IMR-90 (cell line): Measurements from ENCODE around the gene DRC7. TPM values are rescaled to one million over a fixed set of nuclear protein-coding genes. Genes with fewer than 3 reads are reported as not detected.

Experiments used
- ATAC-seq: fragments of 200-7000 bp; cut with Tn5 transposase; 2 replicates; pipeline ENCODE4 v1.9.1; 2020; ENCODE audit warnings: low read depth, mild to moderate bottlenecking, moderate library complexity
- BruUV-seq: library from RNA; stranded (reverse); fragments of 400-500 nt; replicated peaks from 2 replicates; lab custom pipeline; 2021; lab: Mats Ljungman, UMichigan
- CTCF ChIA-PET: fragments of 300-600 bp; formaldehyde crosslinking; extraction: SDS; loops from one replicate; lab custom pipeline; 2021; ENCODE audit warnings: antibody characterized with exemption; lab: Yijun Ruan, JAX
- POLR2A ChIA-PET: fragments of 300-600 bp; sonication (Branson Sonifier 250); formaldehyde crosslinking; loops from one replicate; lab custom pipeline; 2022; ENCODE audit warnings: antibody characterized with exemption; ENCODE audit not compliant: unreplicated experiment; lab: Charles Lee
- DNase-seq: peaks from one replicate; pipeline ENCODE4 v3.0.0; 2013
- H2AFZ ChIP-seq: replicated peaks from 2 replicates; pipeline ENCODE3; 2013; ENCODE audit warnings: low read length, mild to moderate bottlenecking; ENCODE audit not compliant: poor library complexity
- H2AK5ac ChIP-seq: 2 replicates; pipeline ENCODE4 v1.6.1; 2013; ENCODE audit warnings: low read depth, low read length, inconsistent platforms
- H2AK9ac ChIP-seq: replicated peaks from 2 replicates; pipeline ENCODE3; 2013; ENCODE audit warnings: mild to moderate bottlenecking, low read depth, low read length, moderate library complexity; ENCODE audit not compliant: poor library complexity
- H2BK120ac ChIP-seq: 2 replicates; pipeline ENCODE4 v1.6.1; 2013; ENCODE audit warnings: low read depth, low read length, inconsistent platforms
- H2BK15ac ChIP-seq: 3 replicates; pipeline ENCODE4 v1.6.1; 2013; ENCODE audit warnings: low read depth, low read length, inconsistent platforms
- H2BK20ac ChIP-seq: 2 replicates; pipeline ENCODE4 v1.6.1; 2013; ENCODE audit warnings: low read depth, mild to moderate bottlenecking, inconsistent platforms, low read length, moderate library complexity
- H2BK5ac ChIP-seq: 2 replicates; pipeline ENCODE4 v1.6.1; 2013; ENCODE audit warnings: mild to moderate bottlenecking, low read depth, low read length, inconsistent platforms; ENCODE audit not compliant: poor library complexity, severe bottlenecking
- H3K14ac ChIP-seq: replicated peaks from 2 replicates; pipeline ENCODE4 v1.6.1; 2013; ENCODE audit warnings: low read depth, low read length, inconsistent platforms
- H3K18ac ChIP-seq: 2 replicates; pipeline ENCODE4 v1.6.1; 2013; ENCODE audit warnings: low read depth, low read length, control low read depth
- H3K23ac ChIP-seq: 2 replicates; pipeline ENCODE4 v1.6.1; 2013; ENCODE audit warnings: low read depth, low read length, inconsistent platforms
- H3K27ac ChIP-seq: 2 replicates; pipeline ENCODE4 v1.5.1; 2013; ENCODE audit warnings: mild to moderate bottlenecking, control low read depth, low read length; ENCODE audit not compliant: insufficient read depth
- H3K27me3 ChIP-seq: 2 replicates; pipeline ENCODE4 v1.6.1; 2013; ENCODE audit warnings: low read length; ENCODE audit not compliant: control insufficient read depth, insufficient read depth
- H3K36me3 ChIP-seq: 2 replicates; pipeline ENCODE4 v1.6.1; 2013; ENCODE audit warnings: low read length, mixed read lengths; ENCODE audit not compliant: control insufficient read depth, insufficient read depth
- H3K4ac ChIP-seq: 2 replicates; pipeline ENCODE4 v1.6.1; 2013; ENCODE audit warnings: low read depth, low read length, inconsistent platforms
- H3K4me1 ChIP-seq: 2 replicates; pipeline ENCODE4 v1.6.1; 2013; ENCODE audit warnings: low read length, mixed read lengths; ENCODE audit not compliant: control insufficient read depth, insufficient read depth
- H3K4me2 ChIP-seq: 2 replicates; pipeline ENCODE4 v1.6.1; 2013; ENCODE audit warnings: low read depth, mild to moderate bottlenecking, control low read depth, low read length, moderate library complexity
- H3K4me3 ChIP-seq: 2 replicates; pipeline ENCODE4 v1.5.1; 2013; ENCODE audit warnings: low read depth, mild to moderate bottlenecking, control low read depth, low read length, moderate library complexity; ENCODE audit not compliant: insufficient read depth
- H3K56ac ChIP-seq: 2 replicates; pipeline ENCODE4 v1.6.1; 2013; ENCODE audit warnings: low read length, inconsistent platforms; ENCODE audit not compliant: insufficient read depth; ENCODE audit errors: extremely low read depth
- H3K79me1 ChIP-seq, 2 experiments: 2 replicates each; pipeline ENCODE4 v1.6.1; 2013; ENCODE audit warnings: low read length in 2 of 2, inconsistent platforms in 1 of 2, low read depth in 1 of 2
- H3K9ac ChIP-seq: 2 replicates; pipeline ENCODE4 v1.6.1; 2013; ENCODE audit warnings: low read depth, low read length, control low read depth
- H3K9me1 ChIP-seq: 2 replicates; pipeline ENCODE4 v1.6.1; 2013; ENCODE audit warnings: low read length, inconsistent platforms; ENCODE audit not compliant: insufficient read depth
- H3K9me3 ChIP-seq: 2 replicates; pipeline ENCODE4 v1.6.1; 2013; ENCODE audit warnings: low read length; ENCODE audit not compliant: control insufficient read depth, insufficient read depth
- H4K20me1 ChIP-seq: 2 replicates; pipeline ENCODE4 v1.6.1; 2013; ENCODE audit warnings: low read length, inconsistent platforms; ENCODE audit not compliant: insufficient read depth
- H4K5ac ChIP-seq: 2 replicates; pipeline ENCODE4 v1.6.1; 2013; ENCODE audit warnings: mild to moderate bottlenecking, low read depth, low read length, control low read depth
- H4K8ac ChIP-seq, 2 experiments: 2 replicates each; pipeline ENCODE4 v1.6.1; 2013; ENCODE audit warnings: low read depth in 2 of 2, low read length in 2 of 2, control low read depth in 1 of 2, inconsistent platforms in 1 of 2
- H4K91ac ChIP-seq: 2 replicates; pipeline ENCODE4 v1.6.1; 2013; ENCODE audit warnings: low read depth, low read length, inconsistent platforms; ENCODE audit not compliant: insufficient read depth
- BHLHE40 ChIP-seq: fragments of 150-350 bp; IDR thresholded peaks from 2 replicates; pipeline ENCODE4 v1.6.1; 2016; ENCODE audit warnings: mild to moderate bottlenecking, low read depth, low read length
- CEBPB ChIP-seq: IDR thresholded peaks from 2 replicates; pipeline ENCODE4 v1.6.1; 2012; ENCODE audit warnings: low read depth, low read length, improper control_type of control experiment
- CHD1 ChIP-seq: IDR thresholded peaks from 2 replicates; pipeline ENCODE4 v1.6.1; 2012; ENCODE audit warnings: low read depth, low read length, improper control_type of control experiment
- FOS ChIP-seq: fragments of 150-350 bp; IDR thresholded peaks from 2 replicates; pipeline ENCODE4 v1.6.1; 2016; ENCODE audit warnings: low read depth, low read length
- MAZ ChIP-seq: IDR thresholded peaks from 2 replicates; pipeline ENCODE4 v1.6.1; 2012; ENCODE audit warnings: low read depth, mild to moderate bottlenecking, low read length, improper control_type of control experiment, moderate library complexity, borderline replicate concordance
- POLR2A ChIP-seq: IDR thresholded peaks from 2 replicates; pipeline ENCODE4 v1.6.1; 2012; ENCODE audit warnings: mild to moderate bottlenecking, low read depth, low read length
- RAD21 ChIP-seq: IDR thresholded peaks from 2 replicates; pipeline ENCODE4 v1.6.1; 2012; ENCODE audit warnings: low read length, improper control_type of control experiment
- RCOR1 ChIP-seq: IDR thresholded peaks from 2 replicates; pipeline ENCODE4 v1.6.1; 2012; ENCODE audit warnings: mild to moderate bottlenecking, low read length, improper control_type of control experiment; ENCODE audit not compliant: insufficient replicate concordance
- RFX5 ChIP-seq: IDR thresholded peaks from 2 replicates; pipeline ENCODE4 v1.8.0; 2012; ENCODE audit warnings: low read depth, mild to moderate bottlenecking, low read length, moderate library complexity
- SMC3 ChIP-seq: fragments of 150-350 bp; IDR thresholded peaks from 2 replicates; pipeline ENCODE4 v1.6.1; 2016; ENCODE audit warnings: low read depth, mild to moderate bottlenecking, antibody characterized with exemption, low read length, moderate library complexity
- WGBS, 2 experiments: methylation state at CpG; one replicate each; pipeline versions ENCODE4 v1.1.5 to v1.1.7; 2013; ENCODE audit warnings: missing lambda C conversion rate in 2 of 2; ENCODE audit not compliant: insufficient read length in 1 of 2; ENCODE audit errors: extremely low coverage in 2 of 2; 5-methylcytosine and 5-hydroxymethylcytosine counted together
- dilution Hi-C: fragments of 300-500 bp; cut with HindIII; formaldehyde crosslinking; loops from one replicate; pipeline ENCODE4 v1.14.3; 2018; ENCODE audit warnings: low sequenced_read_pairs; ENCODE audit not compliant: unreplicated experiment
- in situ Hi-C: fragments of 300-500 bp; cut with MboI; formaldehyde crosslinking; loops from 3 replicates; pipeline ENCODE4 v1.14.3; 2019; ENCODE audit warnings: low sequenced_read_pairs, inconsistent platforms, mixed read lengths
- intact Hi-C: fragments of 100-400 bp; cut with micrococcal nuclease; formaldehyde crosslinking; loops from 2 replicates; pipeline ENCODE4 v1.10.0; 2022
- polyA plus RNA-seq, 3 experiments: library from polyadenylated mRNA; depleted of rRNA; stranded (reverse); fragments of >200 nt; gene quantifications; 2 replicates each; pipeline ENCODE4 v1.2.3, GENCODE V29; 2012; ENCODE audit warnings: low replicate concordance in 1 of 3
- total RNA-seq: library from RNA; depleted of rRNA; stranded (reverse); fragments of >200 nt; gene quantifications from 2 replicates; pipeline ENCODE4 v1.2.3, GENCODE V29; 2012
- TF ChIP-seq, protein P1 (sequence below): fragments of 150-350 bp; IDR thresholded peaks from 2 replicates; pipeline ENCODE4 v1.6.1; 2016; ENCODE audit warnings: low read depth, mild to moderate bottlenecking, low read length, moderate library complexity, borderline replicate concordance
- TF ChIP-seq, protein P2 (sequence below): conservative IDR thresholded peaks from 2 replicates; pipeline ENCODE4 v1.5.1; 2012; ENCODE audit warnings: mild to moderate bottlenecking, low read depth, low read length, improper control_type of control experiment

DRC7 gene
- total and polyA plus RNA-seq, 2 of the 4 experiments (the other 2 are of a cell fraction), result not detected

DNA sequence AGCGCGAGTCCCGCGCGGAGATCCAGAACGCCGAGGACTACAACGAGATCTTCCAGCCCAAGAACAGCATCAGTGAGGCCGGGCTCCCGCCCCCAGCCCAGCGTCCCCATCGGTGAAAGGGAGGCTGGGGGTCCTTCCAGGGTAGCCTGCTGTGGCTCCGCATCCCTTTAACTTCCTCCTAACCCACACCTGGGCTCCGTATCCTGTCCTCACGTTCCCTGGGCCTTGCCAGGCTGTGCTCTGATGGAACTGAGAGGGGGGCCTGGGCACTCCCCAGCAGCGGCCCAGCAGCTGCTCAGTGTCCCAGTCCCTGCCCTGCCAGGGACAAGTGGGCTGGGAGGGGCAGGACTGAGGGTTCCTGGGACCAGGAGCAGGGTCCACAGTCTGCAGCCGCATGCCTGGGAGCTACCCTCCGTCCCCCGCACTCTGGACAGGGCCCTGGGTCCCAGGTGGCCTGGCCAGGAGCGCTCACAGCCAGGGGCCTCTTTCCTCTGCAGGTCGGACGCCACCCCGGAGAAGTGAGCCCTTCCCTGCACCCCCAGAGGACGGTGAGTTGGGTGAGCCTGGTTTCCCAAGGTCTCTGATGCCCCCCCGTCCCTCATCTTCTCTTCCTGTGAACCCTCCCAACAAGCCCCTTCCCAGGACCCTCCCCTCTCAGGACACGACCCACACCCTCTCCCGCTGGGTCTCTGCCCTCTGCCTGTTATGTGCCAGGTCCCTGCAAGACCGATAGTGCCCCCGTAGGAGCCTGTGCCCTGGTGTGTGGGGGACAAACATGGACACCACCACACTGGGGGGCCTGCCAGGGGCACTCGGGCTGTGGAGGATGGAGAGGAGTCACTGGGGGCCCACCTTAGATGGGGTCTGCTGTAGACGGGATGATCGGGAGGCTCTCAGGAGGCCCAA, 59.1 kb downstream of the DRC7 start (continued):
- TF ChIP-seq RCOR1 (no peak), CEBPB (no peak)

DNA sequence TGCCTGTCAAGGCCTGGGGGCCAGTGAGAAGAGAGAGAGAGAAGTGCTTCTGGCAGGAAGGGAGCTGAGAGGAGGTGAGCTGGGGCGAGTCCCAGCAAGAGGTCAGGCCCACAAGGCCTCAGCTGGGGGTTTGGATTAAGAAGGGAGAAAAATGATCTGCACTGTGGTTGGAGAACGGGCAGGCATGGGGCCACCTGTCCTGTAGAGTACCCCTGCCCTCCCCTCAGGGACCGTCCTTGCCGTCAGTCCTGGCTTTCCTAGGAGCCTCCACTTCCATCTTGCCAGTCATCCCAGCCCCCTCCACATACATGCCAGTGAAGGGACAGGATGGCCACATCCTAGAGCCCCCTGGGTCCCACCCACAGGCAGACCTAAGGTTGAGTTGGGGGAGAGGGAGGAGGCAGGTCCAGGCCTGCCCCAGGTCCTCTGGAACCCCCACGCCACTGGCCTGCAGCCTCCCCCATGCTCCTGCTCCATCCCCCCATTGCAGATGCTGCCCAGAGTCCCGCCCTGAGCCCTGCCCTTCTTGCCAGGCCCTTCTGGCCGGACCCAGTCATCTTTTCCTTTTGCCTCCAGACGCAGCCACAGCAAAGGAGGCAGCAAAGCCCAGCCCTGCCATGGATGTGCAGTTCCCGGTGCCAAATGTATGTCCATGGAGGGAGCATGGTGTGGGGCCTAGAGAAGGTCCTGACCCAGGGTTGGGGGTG, 59.9 kb downstream of the DRC7 start:
- dilution Hi-C loops (no loop called here), intact Hi-C loops (no loop called here), in situ Hi-C loops (loop anchor here (10.0 kb wide), 2 partner anchors 110 to 250 kb away; partner anchors contain the start of genes USB1 and ZNF319)
- Histone ChIP-seq H2BK20ac (no peak overlapping the region), H3K4ac (no peak overlapping the region), H4K8ac (no peak overlapping the region), H3K9ac (no peak overlapping the region), H4K91ac (no peak overlapping the region), H2AK9ac (peak overlapping the region; percentile 22), H3K79me1 (no peaks in the 10 kb centered on the region), H3K18ac (no peak overlapping the region), H2AK5ac (no peak overlapping the region), H3K9me3 (no peaks in the 10 kb centered on the region), H2AFZ (no peak overlapping the region), H2BK15ac (no peak overlapping the region), H4K5ac (no peak overlapping the region), H3K4me3 (no peak overlapping the region), H3K4me1 (0 out of 2 replicates have a peak, but pooled peaks cover 2% of the 10 kb centered on the region), H3K23ac (no peak overlapping the region), H2BK120ac (no peak overlapping the region), H3K27ac (no peak overlapping the region), H4K20me1 (no peaks in the 10 kb centered on the region; the same call in 1 of the 2 replicates), H3K4me2 (no peak overlapping the region), H2BK5ac (no peak overlapping the region), H3K56ac (no peak overlapping the region), H3K14ac (no peak overlapping the region), H3K27me3 (no peaks in the 10 kb centered on the region), H3K9me1 (no peaks in the 10 kb centered on the region), H3K36me3 (peaks cover 44% of the 10 kb centered on the region)
- no peak for ATAC-seq
- BruUV-seq, result no TSS peak
- ChIA-PET CTCF (no interaction called here), POLR2A (no interaction called here)
- DNase-seq, result no peak
- WGBS, 2 experiments, result no CpG with 5 or more reads among the region's 9 CpGs
- TF ChIP-seq BHLHE40 (no peak), POLR2A (no peak), CEBPB (no peak), RAD21 (no peak), FOS (no peak), RFX5 (no peak), MAZ (no peak), SMC3 (no peak), CHD1 (no peak)
- TF ChIP-seq, protein P1, sequence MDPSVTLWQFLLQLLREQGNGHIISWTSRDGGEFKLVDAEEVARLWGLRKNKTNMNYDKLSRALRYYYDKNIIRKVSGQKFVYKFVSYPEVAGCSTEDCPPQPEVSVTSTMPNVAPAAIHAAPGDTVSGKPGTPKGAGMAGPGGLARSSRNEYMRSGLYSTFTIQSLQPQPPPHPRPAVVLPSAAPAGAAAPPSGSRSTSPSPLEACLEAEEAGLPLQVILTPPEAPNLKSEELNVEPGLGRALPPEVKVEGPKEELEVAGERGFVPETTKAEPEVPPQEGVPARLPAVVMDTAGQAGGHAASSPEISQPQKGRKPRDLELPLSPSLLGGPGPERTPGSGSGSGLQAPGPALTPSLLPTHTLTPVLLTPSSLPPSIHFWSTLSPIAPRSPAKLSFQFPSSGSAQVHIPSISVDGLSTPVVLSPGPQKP, result no peak
- TF ChIP-seq, protein P2, sequence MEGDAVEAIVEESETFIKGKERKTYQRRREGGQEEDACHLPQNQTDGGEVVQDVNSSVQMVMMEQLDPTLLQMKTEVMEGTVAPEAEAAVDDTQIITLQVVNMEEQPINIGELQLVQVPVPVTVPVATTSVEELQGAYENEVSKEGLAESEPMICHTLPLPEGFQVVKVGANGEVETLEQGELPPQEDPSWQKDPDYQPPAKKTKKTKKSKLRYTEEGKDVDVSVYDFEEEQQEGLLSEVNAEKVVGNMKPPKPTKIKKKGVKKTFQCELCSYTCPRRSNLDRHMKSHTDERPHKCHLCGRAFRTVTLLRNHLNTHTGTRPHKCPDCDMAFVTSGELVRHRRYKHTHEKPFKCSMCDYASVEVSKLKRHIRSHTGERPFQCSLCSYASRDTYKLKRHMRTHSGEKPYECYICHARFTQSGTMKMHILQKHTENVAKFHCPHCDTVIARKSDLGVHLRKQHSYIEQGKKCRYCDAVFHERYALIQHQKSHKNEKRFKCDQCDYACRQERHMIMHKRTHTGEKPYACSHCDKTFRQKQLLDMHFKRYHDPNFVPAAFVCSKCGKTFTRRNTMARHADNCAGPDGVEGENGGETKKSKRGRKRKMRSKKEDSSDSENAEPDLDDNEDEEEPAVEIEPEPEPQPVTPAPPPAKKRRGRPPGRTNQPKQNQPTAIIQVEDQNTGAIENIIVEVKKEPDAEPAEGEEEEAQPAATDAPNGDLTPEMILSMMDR, result no peak
